Psoas muscle (tissue), 8 donors: ENCODE results near the gene SPDYE16. TPM values are rescaled to one million over a fixed set of nuclear protein-coding genes. Genes with fewer than 3 reads are reported as not detected.
"Not testable (repeated sequence)": the region's sequence is repeated elsewhere in the genome, so short reads cannot be mapped to it uniquely, and the experiment has no call there.

Source experiments
- ATAC-seq, 4 donors: fragments of 200-7000 bp; cut with Tn5 transposase; one replicate each; pipeline ENCODE4 v1.9.1; 2020; ENCODE audit warnings: moderate library complexity in 3 of 4, mild to moderate bottlenecking in 2 of 4
- DNase-seq, 2 donors: peaks; one replicate each; pipeline ENCODE4 v3.0.0-alpha.2; 2020
- H3K27ac ChIP-seq: fragments of 200-600 bp; one replicate; pipeline ENCODE4 v1.8.0; 2022
- H3K27me3 ChIP-seq, 3 donors: fragments of 200-600 bp in 1 of 3; one replicate each; pipeline versions ENCODE4 v1.6.1 to v1.8.0; 2013 to 2022; ENCODE audit warnings: low read length in 2 of 3, mild to moderate bottlenecking in 2 of 3, moderate library complexity in 1 of 3; ENCODE audit not compliant: insufficient read depth in 3 of 3
- H3K36me3 ChIP-seq, 2 donors: fragments of 200-600 bp in 1 of 2; one replicate each; pipeline versions ENCODE4 v1.6.1 to v1.8.0; 2013 to 2022; ENCODE audit warnings: low read depth in 1 of 2, mild to moderate bottlenecking in 1 of 2, moderate library complexity in 1 of 2; ENCODE audit not compliant: insufficient read depth in 1 of 2
- H3K4me1 ChIP-seq: fragments of 200-600 bp; one replicate; pipeline ENCODE4 v1.8.0; 2022
- H3K4me3 ChIP-seq: fragments of 200-600 bp; one replicate; pipeline ENCODE4 v1.8.0; 2022; ENCODE audit warnings: mild to moderate bottlenecking
- H3K9me3 ChIP-seq: fragments of 200-600 bp; one replicate; pipeline ENCODE4 v1.8.0; 2022
- WGBS, 3 donors: extraction: QIAGEN DNeasy Blood & Tissue Kit; methylation state at CpG; one replicate each; pipeline versions ENCODE4 v1.1.6 to v1.1.7; 2013; 5-methylcytosine and 5-hydroxymethylcytosine counted together
- intact Hi-C, 2 donors: fragments of 100-400 bp; cut with DNase I; formaldehyde crosslinking; loops; one replicate each; pipeline versions ENCODE4 v1.11.0 to v1.14.2; 2022
- polyA plus RNA-seq, 3 donors: library from polyadenylated mRNA; stranded (reverse); fragments of 200-250 nt; gene quantifications; one replicate each; pipeline ENCODE4 v1.2.3, GENCODE V29; 2013
- total RNA-seq, 4 donors: library from RNA; stranded (reverse); fragmentation: NEBNext Ultra II Directional in 2 of 4; extraction: Animal tissue kit (Norgen Biotek cat#: 25700) in 2 of 4; gene quantifications; one replicate each; pipeline versions ENCODE4 v1.2.1 to v1.2.4, GENCODE V29; 2021 to 2023
- donor health status: healthy with polysubstance abuse.
- donor health status: DM: no; HTN: no; CAD: no; lungs with moderate emphysema.
- donor health status: Bipolar disorder and iron deficiency.
- donor health status: healthy.
- donor health status: DM: yes; HTN: yes; CAD: no.
- donor health status: DM: no; HTN: no; CAD: no.
- donor health status: DM: no; HTN: no; CAD: no.
- donor health status: DM: yes; HTN: yes; CAD: no.

SPDYE16 gene
- total and polyA plus RNA-seq, 7 donors, result 0.04 to 0.60 (median 0.26) TPM; not detected in 1

DNA sequence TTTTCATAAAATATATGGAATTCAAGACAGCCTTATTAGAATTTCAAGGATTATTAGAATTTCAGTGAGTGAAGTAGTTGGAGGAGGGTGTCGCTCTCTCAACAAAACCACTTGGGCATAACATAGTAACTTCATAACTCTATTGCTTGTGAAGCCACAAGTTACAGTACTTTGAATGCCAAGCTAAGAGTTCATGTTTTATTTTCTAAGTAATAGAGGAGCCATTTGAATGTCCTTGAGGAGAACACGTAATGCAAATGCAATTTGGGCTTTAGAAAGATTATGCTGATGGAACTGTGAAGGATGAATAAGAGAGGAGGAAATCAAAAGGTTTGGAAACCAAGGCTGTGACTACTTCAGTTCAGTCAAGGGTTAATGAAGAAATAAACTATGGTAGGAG is 32.3 kb upstream of the SPDYE16 start:
- H3K36me3 ChIP-seq, ATAC-seq, H3K27ac ChIP-seq, H3K27me3 ChIP-seq, DNase-seq, H3K4me3 ChIP-seq, intact Hi-C loops, H3K4me1 ChIP-seq, H3K9me3 ChIP-seq: not testable (repeated sequence)
- 90 to 94% (median 93%) methylated on average over 1 of the region's 2 CpGs for WGBS, 3 donors

DNA sequence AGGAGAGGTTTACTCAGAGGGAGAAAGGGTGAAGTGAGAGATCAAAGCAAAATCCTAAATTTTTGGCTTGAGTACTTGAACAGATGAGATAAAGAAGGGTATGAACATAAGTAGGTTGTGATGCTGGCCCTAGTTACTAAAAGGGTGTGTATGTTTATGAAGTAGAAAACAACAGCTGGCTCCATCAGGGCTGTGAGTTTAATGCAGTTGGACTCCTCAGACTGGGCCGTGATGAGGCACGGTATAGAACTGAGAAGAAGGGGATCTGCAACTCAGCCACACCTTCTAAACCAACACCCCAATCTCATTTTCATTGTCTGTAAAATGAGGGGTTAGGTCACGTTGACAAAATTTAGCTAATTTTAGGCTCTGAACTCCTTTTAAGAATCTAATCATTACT is 29.2 kb upstream of the SPDYE16 start:
- H3K4me3 ChIP-seq, H3K4me1 ChIP-seq, H3K27ac ChIP-seq, intact Hi-C loops, ATAC-seq, H3K36me3 ChIP-seq, H3K9me3 ChIP-seq, DNase-seq, H3K27me3 ChIP-seq: not testable (repeated sequence)
- WGBS, 3 donors, result 77 to 81% (median 78%) methylated on average over 3 of the region's 3 CpGs

DNA sequence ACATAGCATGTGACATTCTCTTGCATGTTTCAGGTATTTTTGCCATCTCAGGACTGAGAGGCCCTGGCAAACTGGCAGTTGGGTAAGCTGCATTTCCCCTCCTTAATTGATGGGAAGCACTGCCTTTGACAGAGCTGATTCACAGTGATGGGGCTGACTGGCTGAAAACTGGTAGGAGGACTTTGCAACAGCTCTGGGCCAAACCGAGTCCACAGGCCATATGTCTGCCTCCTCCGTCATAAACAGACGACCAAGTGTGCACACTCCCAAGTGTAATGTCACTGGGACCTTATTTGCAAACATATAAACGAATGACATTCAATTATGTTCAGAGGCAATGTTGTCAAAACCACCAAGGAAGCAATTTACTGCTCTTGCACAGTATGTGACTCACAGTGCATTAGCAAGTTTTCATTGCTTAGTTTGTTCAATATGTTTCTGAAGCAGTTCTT is 27.3 kb upstream of the SPDYE16 start:
- intact Hi-C loops, H3K4me1 ChIP-seq, H3K9me3 ChIP-seq, DNase-seq, H3K27me3 ChIP-seq, H3K36me3 ChIP-seq, H3K27ac ChIP-seq, H3K4me3 ChIP-seq: not testable (repeated sequence)
- WGBS, 3 donors, result 77 to 87% (median 78%) methylated on average over 4 of the region's 4 CpGs
- peak in 1 of 4 donors; percentile 22 for ATAC-seq

DNA sequence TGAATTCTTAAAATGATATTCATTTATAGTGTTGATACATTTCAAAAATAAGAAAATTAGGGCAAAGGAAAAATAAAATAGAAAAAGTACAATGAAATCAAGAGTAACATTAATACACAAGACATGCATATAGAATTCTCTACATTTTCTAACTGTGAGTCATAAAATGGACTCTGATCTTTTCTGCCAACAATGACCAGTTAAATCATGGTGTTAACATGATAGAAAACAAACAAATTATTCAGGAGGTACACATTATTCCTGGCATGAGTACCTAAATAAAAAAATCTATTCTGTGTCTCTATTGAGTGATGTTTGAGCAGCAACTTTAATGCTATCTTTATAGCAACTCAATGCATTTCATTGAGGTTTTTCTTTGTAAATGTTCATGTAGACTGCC is 25.6 kb upstream of the SPDYE16 start:
- H3K36me3 ChIP-seq, H3K27me3 ChIP-seq, H3K9me3 ChIP-seq, H3K27ac ChIP-seq, intact Hi-C loops, DNase-seq, H3K4me1 ChIP-seq, ATAC-seq, H3K4me3 ChIP-seq: not testable (repeated sequence)

DNA sequence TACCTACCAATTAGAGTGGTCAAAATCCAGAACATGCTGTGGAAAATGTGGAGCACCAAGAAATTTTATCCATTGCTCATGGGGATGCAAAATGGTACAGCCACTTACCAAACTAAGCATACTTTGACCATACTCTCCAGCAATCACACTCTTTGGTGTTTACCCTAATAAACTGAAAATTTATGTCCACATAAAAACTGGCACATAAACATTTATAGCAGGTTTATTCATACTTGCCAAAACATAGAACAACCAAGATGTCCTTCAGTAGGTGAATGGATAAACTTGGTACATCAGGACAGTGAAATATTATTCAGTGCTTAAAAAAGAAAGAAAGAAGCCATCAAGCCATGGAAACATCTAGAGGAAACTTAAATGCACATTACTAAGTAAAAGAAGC is 24.7 kb upstream of the SPDYE16 start:
- DNase-seq, H3K27me3 ChIP-seq, H3K4me1 ChIP-seq, H3K4me3 ChIP-seq, intact Hi-C loops, H3K9me3 ChIP-seq, H3K27ac ChIP-seq, H3K36me3 ChIP-seq, ATAC-seq: not testable (repeated sequence)

DNA sequence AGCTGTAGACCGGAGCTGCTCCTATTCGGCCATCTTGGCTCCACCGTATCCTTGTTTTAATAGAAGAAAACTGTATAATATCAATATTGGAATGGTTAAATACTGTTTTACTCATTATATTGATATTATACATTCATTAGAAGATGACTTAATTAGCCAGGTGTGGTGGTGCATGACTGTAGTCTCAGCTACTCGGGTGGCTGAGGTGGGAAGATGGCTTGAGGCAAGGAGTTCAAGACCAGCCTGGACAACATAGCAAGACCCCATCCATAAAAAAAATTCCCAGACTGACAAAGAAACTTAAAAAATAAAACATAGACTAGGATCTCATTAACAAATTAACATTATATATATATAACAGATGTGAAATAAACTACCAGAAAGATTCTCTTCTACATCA is 24.2 kb upstream of the SPDYE16 start:
- H3K27ac ChIP-seq, H3K27me3 ChIP-seq, H3K36me3 ChIP-seq, DNase-seq, H3K4me1 ChIP-seq, intact Hi-C loops, ATAC-seq, H3K4me3 ChIP-seq, H3K9me3 ChIP-seq: not testable (repeated sequence)
- WGBS, 3 donors, result 96 to 98% (median 98%) methylated on average over 2 to 3 of the region's 4 CpGs

DNA sequence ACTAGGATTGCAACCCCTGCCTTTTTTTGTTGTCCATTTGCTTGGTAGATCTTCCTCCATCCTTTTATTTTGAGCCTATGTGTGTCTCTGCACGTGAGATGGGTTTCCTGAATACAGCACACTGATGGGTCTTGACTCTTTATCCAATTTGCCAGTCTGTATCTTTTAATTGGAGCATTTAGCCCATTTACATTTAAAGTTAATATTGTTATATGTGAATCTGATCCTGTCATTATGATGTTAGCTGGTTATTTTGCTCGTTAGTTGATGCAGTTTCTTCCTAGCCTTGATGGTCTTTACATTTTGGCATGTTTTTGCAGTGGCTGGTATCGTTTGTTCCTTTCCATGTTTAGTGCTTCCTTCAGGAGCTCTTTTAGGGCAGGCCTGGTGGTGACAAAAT is 21.9 kb upstream of the SPDYE16 start:
- H3K4me1 ChIP-seq, H3K27ac ChIP-seq, H3K36me3 ChIP-seq, H3K27me3 ChIP-seq, intact Hi-C loops, H3K4me3 ChIP-seq, DNase-seq, H3K9me3 ChIP-seq, ATAC-seq: not testable (repeated sequence)
- WGBS, 3 donors, result 88 to 100% (median 94%) methylated on average over 2 of the region's 3 CpGs

DNA sequence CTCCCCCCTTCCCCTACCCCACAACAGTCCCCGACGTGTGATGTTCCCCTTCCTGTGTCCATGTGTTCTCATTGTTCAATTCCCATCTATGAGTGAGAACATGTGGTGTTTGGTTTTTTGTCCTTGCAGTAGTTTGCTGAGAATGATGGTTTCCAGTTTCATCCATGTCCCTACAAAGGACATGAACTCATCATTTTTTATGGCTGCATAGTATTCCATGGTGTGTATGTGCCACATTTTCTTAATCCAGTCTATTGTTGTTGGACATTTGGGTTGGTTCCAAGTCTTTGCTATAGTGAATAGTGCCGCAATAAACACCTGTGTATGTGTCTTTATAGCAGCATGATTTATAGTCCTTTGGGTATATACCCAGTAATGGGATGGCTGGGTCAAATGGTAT is 18.2 kb upstream of the SPDYE16 start:
- H3K27ac ChIP-seq, ATAC-seq, H3K4me3 ChIP-seq, DNase-seq, H3K36me3 ChIP-seq, H3K27me3 ChIP-seq, H3K9me3 ChIP-seq, H3K4me1 ChIP-seq, intact Hi-C loops: not testable (repeated sequence)
- WGBS, 3 donors, result 94 to 100% (median 98%) methylated on average over 3 of the region's 3 CpGs

DNA sequence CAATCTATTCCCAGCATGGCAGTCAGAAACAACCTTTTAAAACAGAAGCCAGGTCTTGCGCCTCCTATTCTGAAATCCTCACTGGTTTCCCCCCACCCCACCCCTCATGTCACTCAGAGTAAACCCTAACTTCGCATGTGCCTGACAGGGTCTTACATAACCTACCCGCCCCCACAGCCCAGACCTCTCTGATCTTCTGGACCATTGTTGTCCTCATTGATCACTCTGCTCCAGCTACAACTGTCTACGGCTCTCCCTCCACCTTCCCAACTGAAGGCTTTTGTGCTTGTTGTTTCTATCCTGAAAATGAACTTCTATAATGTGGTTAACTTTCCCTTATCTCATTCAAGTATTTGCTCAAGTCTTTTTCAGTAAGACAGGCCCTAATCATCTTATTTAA is 17.1 kb upstream of the SPDYE16 start:
- WGBS, 3 donors, result 80 to 88% (median 87%) methylated on average over 4 of the region's 4 CpGs
- not testable (repeated sequence) for H3K9me3 ChIP-seq

DNA sequence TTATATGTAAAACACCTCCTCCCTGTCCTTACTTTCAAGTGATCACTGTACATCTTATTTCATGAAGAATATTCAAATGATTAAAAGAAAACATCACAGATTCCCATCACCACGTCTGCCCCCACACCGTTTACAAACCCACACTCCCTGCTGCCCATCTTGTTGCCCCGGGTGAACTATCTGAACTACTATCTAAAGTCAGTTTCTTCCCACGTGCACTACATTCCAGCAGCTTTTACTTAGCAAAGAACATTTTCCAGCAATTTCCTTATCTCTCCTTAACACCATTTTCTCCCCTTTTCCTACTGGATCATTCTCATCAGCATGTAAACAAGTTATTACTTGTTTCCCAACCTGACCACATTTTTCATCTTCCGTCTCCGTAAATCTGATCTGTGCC is 16.6 kb upstream of the SPDYE16 start:
- H3K27me3 ChIP-seq, ATAC-seq, H3K4me1 ChIP-seq, H3K4me3 ChIP-seq, H3K36me3 ChIP-seq, H3K9me3 ChIP-seq, intact Hi-C loops, H3K27ac ChIP-seq, DNase-seq: not testable (repeated sequence)
- 57 to 83% (median 62%) methylated on average over 6 of the region's 6 CpGs for WGBS, 3 donors

More for the DNA sequence above, 17.1 kb upstream of the SPDYE16 start:
- H3K4me1 ChIP-seq, ATAC-seq, H3K27me3 ChIP-seq, H3K36me3 ChIP-seq, intact Hi-C loops, H3K4me3 ChIP-seq, H3K27ac ChIP-seq, DNase-seq: not testable (repeated sequence)

DNA sequence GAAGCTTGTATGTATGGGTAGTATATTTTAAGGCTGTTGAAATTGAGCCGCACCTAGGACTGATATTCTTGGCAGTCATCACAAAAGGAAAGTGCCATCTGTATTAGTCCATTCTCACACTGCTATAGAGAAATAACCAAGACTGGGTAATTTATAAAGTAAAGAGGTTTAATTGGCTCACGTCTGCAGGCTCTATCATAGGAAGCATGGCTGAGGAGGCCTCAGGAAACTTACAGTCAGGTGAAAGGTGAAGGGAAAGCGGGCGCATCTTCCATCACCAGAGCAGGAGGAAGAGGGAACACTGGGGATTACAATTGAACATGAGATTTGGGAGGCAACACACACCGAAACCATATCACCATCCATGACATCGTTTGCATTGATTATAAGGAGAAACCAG is 8.9 kb upstream of the SPDYE16 start:
- H3K27ac ChIP-seq, H3K4me1 ChIP-seq, intact Hi-C loops, H3K4me3 ChIP-seq, H3K9me3 ChIP-seq, H3K27me3 ChIP-seq, ATAC-seq, DNase-seq: not testable (repeated sequence)
- 83 to 92% (median 85%) methylated on average over 6 of the region's 6 CpGs for WGBS, 3 donors
- peaks cover 0 to 17% of the 10 kb centered on the region in 2 donors for H3K36me3 ChIP-seq

DNA sequence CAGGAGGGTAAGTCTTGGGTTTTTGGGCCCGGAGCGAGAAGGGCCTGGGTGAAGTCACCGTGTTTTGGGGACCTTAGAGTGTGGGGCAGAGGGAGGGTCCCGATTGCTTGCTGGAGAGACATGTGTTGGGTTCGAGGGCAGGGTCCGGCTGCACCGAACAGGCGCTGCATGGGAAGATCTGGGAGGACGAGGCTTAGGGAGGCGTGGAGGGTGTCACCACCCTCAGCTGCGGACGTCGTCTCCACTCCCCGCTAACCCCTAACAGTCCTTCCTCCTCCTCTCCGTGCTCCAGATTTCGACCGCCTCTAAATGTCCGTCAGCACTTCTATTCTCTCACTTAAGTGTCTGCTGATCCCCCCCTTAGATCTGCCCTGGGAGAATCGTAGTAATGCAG is 6.8 kb upstream of the SPDYE16 start:
- H3K27me3 ChIP-seq, H3K4me1 ChIP-seq, intact Hi-C loops, H3K9me3 ChIP-seq, ATAC-seq: not testable (repeated sequence)
- Histone ChIP-seq H3K36me3 (peaks cover 0 to 17% of the 10 kb centered on the region in 2 donors), H3K4me3 (peak overlapping the region; percentile 90), H3K27ac (peak overlapping the region; percentile 94)
- WGBS, 3 donors, result 0 to 1% (median 0%) methylated on average over 12 to 19 of the region's 19 CpGs
- peak in 1 of 2 donors; percentile 27 for DNase-seq
